Tibial artery (tissue), 4 donors: Measurements from ENCODE around the gene ACTL10.
"Not testable (repeated sequence)": the region's sequence is repeated elsewhere in the genome, so short reads cannot be mapped to it uniquely, and the experiment has no call there.

Experiments
- DNase-seq, 2 donors: peaks; one replicate each; pipeline ENCODE4 v3.0.0-alpha.2; 2019
- H3K27ac ChIP-seq, 2 donors: fragments of 200-600 bp; sonication (generic) in 1 of 2; 1 replicate in 1 of 2; 2 replicates in 1 of 2; pipeline ENCODE4 v1.5.1; 2018 to 2019; ENCODE audit warnings: mild to moderate bottlenecking in 1 of 2
- H3K27me3 ChIP-seq, 2 donors: fragments of 200-600 bp; sonication (generic) in 1 of 2; one replicate each; pipeline versions ENCODE4 v1.5.1 to v1.6.0; 2016 to 2019
- H3K36me3 ChIP-seq, 3 donors: fragments of 200-600 bp; sonication (generic) in 2 of 3; one replicate each; pipeline ENCODE4 v1.5.1; 2016 to 2019; ENCODE audit warnings: mild to moderate bottlenecking in 2 of 3
- H3K4me1 ChIP-seq, 4 donors: fragments of 200-600 bp; sonication (generic) in 2 of 4; 1 replicate in 3 of 4; 2 replicates in 1 of 4; pipeline ENCODE4 v1.5.1; 2016 to 2019
- H3K4me3 ChIP-seq, 2 donors: fragments of 200-600 bp; sonication (generic) in 1 of 2; 1 replicate in 1 of 2; 2 replicates in 1 of 2; pipeline ENCODE4 v1.5.1; 2018 to 2019; ENCODE audit warnings: mild to moderate bottlenecking in 2 of 2
- H3K9me3 ChIP-seq, 3 donors: fragments of 200-600 bp; sonication (generic) in 1 of 3; one replicate each; pipeline ENCODE4 v1.5.1; 2016 to 2019
- intact Hi-C: fragments of 100-400 bp; cut with DNase I; formaldehyde crosslinking; loops from one replicate; pipeline ENCODE4 v1.15.0; 2023; ENCODE audit warnings: low total_unique reads
- TF ChIP-seq, protein P1 (sequence below), 2 experiments: fragments of 200-600 bp in 1 of 2; fragments of 450-650 bp in 1 of 2; IDR thresholded peaks; one replicate each; pipeline ENCODE4 v1.5.1; 2017 to 2019; ENCODE audit warnings: antibody characterized with exemption in 2 of 2, mild to moderate bottlenecking in 1 of 2, moderate library complexity in 1 of 2

ACTL10 gene

GRCh38 chr20:33693289-33693688, 26.5 kb downstream of the ACTL10 start:
- Histone ChIP-seq H3K27me3 (no peaks in the 10 kb centered on the region), H3K36me3 (no peaks in the 10 kb centered on the region), H3K9me3 (no peaks in the 10 kb centered on the region), H3K27ac (peak overlapping the region; percentile 72 to 74), H3K4me1 (peaks cover 0 to 26% (median 17%) of the 10 kb centered on the region in 4 donors), H3K4me3 (no peak overlapping the region)
- no peak for DNase-seq
- intact Hi-C loops = no loop called here
- TF ChIP-seq, protein P1, sequence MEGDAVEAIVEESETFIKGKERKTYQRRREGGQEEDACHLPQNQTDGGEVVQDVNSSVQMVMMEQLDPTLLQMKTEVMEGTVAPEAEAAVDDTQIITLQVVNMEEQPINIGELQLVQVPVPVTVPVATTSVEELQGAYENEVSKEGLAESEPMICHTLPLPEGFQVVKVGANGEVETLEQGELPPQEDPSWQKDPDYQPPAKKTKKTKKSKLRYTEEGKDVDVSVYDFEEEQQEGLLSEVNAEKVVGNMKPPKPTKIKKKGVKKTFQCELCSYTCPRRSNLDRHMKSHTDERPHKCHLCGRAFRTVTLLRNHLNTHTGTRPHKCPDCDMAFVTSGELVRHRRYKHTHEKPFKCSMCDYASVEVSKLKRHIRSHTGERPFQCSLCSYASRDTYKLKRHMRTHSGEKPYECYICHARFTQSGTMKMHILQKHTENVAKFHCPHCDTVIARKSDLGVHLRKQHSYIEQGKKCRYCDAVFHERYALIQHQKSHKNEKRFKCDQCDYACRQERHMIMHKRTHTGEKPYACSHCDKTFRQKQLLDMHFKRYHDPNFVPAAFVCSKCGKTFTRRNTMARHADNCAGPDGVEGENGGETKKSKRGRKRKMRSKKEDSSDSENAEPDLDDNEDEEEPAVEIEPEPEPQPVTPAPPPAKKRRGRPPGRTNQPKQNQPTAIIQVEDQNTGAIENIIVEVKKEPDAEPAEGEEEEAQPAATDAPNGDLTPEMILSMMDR (IDR thresholded peaks at IDR 0.05) = no peak

GRCh38 chr20:33693741-33694638, 27.2 kb downstream of the ACTL10 start:
- TF ChIP-seq, protein P1 (IDR thresholded peaks at IDR 0.05) = no peak
- Histone ChIP-seq H3K27me3 (no peaks in the 10 kb centered on the region), H3K4me3 (no peak overlapping the region), H3K4me1 (peaks cover 0 to 26% (median 17%) of the 10 kb centered on the region in 4 donors), H3K36me3 (no peaks in the 10 kb centered on the region), H3K9me3 (no peaks in the 10 kb centered on the region), H3K27ac (peak overlapping the region; percentile 72 to 74)
- intact Hi-C loops = no loop called here
- peak in 1 of 2 donors; percentile 78 for DNase-seq

DNA sequence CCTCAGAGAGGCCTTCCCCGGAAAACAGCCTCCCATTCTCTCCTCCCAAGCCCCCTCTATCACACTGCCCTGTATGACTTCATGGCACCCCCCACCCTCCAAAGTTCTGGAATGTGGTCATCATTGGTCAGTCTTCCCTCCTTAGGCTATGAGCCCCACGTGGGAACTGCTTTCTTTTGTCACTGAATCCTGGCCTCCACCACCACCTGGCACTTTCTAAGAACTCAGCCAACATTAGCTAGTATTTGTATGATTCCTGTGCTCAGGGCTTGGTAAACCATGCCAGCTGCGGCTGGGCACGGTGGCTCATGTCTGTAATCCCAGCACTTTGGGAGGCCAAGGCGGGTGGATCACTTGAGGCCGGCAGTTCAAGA, 27.9 kb downstream of the ACTL10 start:
- H3K9me3 ChIP-seq = no peaks in the 10 kb centered on the region
- H3K27me3 ChIP-seq = no peaks in the 10 kb centered on the region
- intact Hi-C loops = no loop called here
- H3K4me1 ChIP-seq = peaks cover 0 to 26% (median 17%) of the 10 kb centered on the region in 4 donors
- H3K36me3 ChIP-seq = no peaks in the 10 kb centered on the region
- TF ChIP-seq, protein P1 (IDR thresholded peaks at IDR 0.05) = no peak
- no peak for DNase-seq
- peak overlapping the region; percentile 72 to 74 for H3K27ac ChIP-seq
- H3K4me3 ChIP-seq = no peak overlapping the region

GRCh38 chr20:33696448-33696847, 29.7 kb downstream of the ACTL10 start:
- Histone ChIP-seq H3K36me3 (no peaks in the 10 kb centered on the region), H3K9me3 (no peaks in the 10 kb centered on the region), H3K27ac (no peak overlapping the region), H3K27me3 (no peaks in the 10 kb centered on the region), H3K4me3 (no peak overlapping the region), H3K4me1 (peaks cover 0 to 26% (median 17%) of the 10 kb centered on the region in 4 donors)
- intact Hi-C loops = no loop called here
- DNase-seq = no peak
- TF ChIP-seq, protein P1 (IDR thresholded peaks at IDR 0.05) = no peak

DNA sequence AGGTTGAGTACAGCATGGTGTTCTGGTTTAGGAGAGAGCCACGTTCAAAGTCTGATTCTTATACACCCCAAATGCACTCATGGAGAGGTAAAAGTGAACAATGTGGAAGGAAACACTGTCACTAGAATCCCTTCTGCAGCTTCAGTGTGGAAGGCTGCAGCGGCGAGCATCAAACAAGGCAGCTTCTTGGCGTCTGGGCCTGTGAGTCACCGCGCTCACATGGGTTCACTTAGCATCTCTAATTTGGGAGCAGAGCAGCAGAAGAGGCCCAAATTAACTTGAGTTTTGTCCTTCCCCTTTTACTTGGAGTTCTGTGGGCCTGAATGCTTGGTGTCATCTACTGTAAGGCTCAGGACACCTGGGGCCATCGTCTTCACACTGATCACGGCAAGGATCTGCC, 30.4 kb downstream of the ACTL10 start:
- intact Hi-C loops = no loop called here
- Histone ChIP-seq H3K27ac (peak overlapping the region; percentile 58 to 70), H3K4me3 (no peak overlapping the region), H3K4me1 (peaks cover 0 to 26% (median 17%) of the 10 kb centered on the region in 4 donors), H3K27me3 (no peaks in the 10 kb centered on the region), H3K36me3 (no peaks in the 10 kb centered on the region), H3K9me3 (no peaks in the 10 kb centered on the region)
- peak; percentile 82 to 86 for DNase-seq
- TF ChIP-seq, protein P1 (IDR thresholded peaks at IDR 0.05) = no peak

- intact Hi-C loops, DNase-seq, H3K27me3 ChIP-seq, H3K4me3 ChIP-seq, H3K9me3 ChIP-seq, H3K27ac ChIP-seq, H3K36me3 ChIP-seq: not testable (repeated sequence)
- peaks cover 0 to 23% (median 12%) of the 10 kb centered on the region in 4 donors for H3K4me1 ChIP-seq
These were observed 32.2 kb downstream of the ACTL10 start for GRCh38 chr20:33698966-33699365.

- H3K36me3 ChIP-seq, H3K27ac ChIP-seq, H3K27me3 ChIP-seq, intact Hi-C loops, H3K4me3 ChIP-seq, DNase-seq, H3K9me3 ChIP-seq: not testable (repeated sequence)
- peaks cover 0 to 14% (median 4%) of the 10 kb centered on the region in 4 donors for H3K4me1 ChIP-seq
These were observed 34.1 kb downstream of the ACTL10 start for GRCh38 chr20:33700696-33701441.
